Measurements from ENCODE around the gene GAB1. TPM values are rescaled to one million over a fixed set of nuclear protein-coding genes. Genes with fewer than 3 reads are reported as not detected.

Gene GAB1
- total and polyA plus RNA-seq, 7 donors = 10.0 to 71.6 (median 44.1) TPM

DNA sequence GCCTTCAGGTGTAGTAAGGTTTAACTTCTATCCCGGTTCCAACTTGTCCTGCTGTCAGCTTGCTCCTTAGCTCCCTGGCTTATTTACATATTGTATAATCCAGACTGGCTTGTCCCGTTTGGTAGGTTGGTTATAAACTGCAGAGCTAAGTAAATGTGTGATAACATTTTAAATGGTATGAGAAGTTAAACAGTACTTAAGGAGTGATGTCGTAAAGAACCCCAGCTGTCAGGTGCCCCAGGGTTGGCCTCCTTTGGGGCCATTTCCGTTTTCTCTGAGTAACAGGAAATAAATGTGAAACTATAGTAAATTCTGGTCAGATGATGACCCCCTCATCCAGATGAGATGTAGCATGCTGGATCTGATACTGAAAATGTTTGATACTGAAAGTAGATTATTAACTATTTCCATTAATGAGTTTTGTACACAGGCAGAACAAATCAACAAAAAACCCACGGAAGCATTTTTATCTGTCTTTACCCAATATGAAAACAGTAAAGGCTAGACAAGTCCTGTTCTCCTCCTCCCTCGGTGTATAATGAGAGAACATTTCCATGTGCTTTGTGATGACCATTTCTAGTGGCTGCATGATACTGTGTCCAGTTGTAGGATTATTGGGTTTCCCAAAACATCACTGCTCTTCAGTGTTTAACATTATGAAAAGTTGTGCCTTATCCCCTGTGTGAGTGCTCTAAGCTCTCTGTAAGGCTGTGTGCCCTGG is 22.4 kb downstream of the GAB1 start:
- no peaks in the 10 kb centered on the region for H3K9me3 ChIP-seq
- 3 to 6% methylated on average over 6 of the region's 6 CpGs for WGBS, 2 donors
- peak overlapping the region; percentile 36 to 72 (median 62) for H3K27ac ChIP-seq
- intact Hi-C loops (cut with DNase I) = loop anchor here (5.0 kb wide), 1 partner anchor 98 kb away; no protein-coding TSS in a partner anchor
- H3K27me3 ChIP-seq = no peaks in the 10 kb centered on the region
- H3K4me3 ChIP-seq = no peak overlapping the region
- DNase-seq = no peak
- TF ChIP-seq POLR2A (IDR thresholded peaks at IDR 0.05) (no peak), POLR2AphosphoS5 (IDR thresholded peaks at IDR 0.05) (peak in 2 of 4 donors; percentile 24 to 34)
- H3K4me1 ChIP-seq = peaks cover 0 to 97% (median 92%) of the 10 kb centered on the region in 4 donors
- no peaks in the 10 kb centered on the region for H3K36me3 ChIP-seq

DNA sequence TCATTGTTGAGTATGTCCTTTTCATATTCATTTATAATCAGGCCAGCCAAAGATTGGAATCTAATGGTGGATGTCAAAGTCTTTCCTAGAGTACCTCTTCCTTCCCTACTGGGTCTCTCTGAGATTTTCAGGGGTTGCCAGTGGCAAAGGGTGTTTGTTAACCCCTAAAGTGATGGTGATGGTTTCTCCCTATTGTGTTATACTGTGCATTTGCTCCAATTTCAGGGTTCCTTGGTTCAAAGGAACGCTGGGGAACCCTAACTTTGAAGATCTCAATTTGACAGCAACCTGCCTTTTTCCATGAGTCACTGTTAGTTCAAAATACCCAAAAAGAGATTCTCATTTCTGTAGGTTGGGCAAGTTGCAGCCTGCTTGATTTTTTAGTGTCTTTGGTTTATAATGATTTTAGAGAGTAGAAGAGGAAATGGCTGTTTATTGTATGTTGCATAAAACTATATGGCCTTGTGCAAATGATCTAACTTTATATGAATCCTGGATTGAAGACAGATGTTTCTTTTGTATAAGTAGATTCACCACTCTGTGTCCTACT is 23.0 kb downstream of the GAB1 start:
- Histone ChIP-seq H3K4me1 (peaks cover 0 to 97% (median 91%) of the 10 kb centered on the region in 4 donors), H3K36me3 (no peaks in the 10 kb centered on the region), H3K27ac (peak overlapping the region; percentile 36 to 72 (median 62)), H3K27me3 (no peaks in the 10 kb centered on the region), H3K9me3 (no peaks in the 10 kb centered on the region), H3K4me3 (no peak overlapping the region)
- intact Hi-C loops (cut with DNase I) = loop anchor here (5.0 kb wide), 1 partner anchor 98 kb away; no protein-coding TSS in a partner anchor
- no peak for TF ChIP-seq POLR2A (IDR thresholded peaks at IDR 0.05)
- TF ChIP-seq CTCF (IDR thresholded peaks at IDR 0.05) = no peak
- TF ChIP-seq POLR2AphosphoS5 (IDR thresholded peaks at IDR 0.05) = no peak
- TF ChIP-seq EP300 (IDR thresholded peaks at IDR 0.05) = no peak
- 29 to 35% methylated on average over 1 of the region's 1 CpG for WGBS, 2 donors
- DNase-seq = no peak

- Histone ChIP-seq H3K9me3 (no peaks in the 10 kb centered on the region), H3K4me1 (peaks cover 0 to 89% (median 80%) of the 10 kb centered on the region in 4 donors), H3K36me3 (no peaks in the 10 kb centered on the region), H3K27ac (peak overlapping the region in 2 of 4 donors; percentile 20 to 72), H3K4me3 (no peak overlapping the region), H3K27me3 (no peaks in the 10 kb centered on the region)
- WGBS, 2 donors = 78 to 86% methylated on average over 1 of the region's 1 CpG
- DNase-seq = no peak
- TF ChIP-seq POLR2AphosphoS5 (IDR thresholded peaks at IDR 0.05) (no peak), CTCF (IDR thresholded peaks at IDR 0.05) (no peak), POLR2A (IDR thresholded peaks at IDR 0.05) (no peak), EP300 (IDR thresholded peaks at IDR 0.05) (no peak)
- intact Hi-C loops (cut with DNase I) = no loop called here
Measured at GRCh38 chr4:143360838-143361625, 24.4 kb downstream of the GAB1 start.

DNA sequence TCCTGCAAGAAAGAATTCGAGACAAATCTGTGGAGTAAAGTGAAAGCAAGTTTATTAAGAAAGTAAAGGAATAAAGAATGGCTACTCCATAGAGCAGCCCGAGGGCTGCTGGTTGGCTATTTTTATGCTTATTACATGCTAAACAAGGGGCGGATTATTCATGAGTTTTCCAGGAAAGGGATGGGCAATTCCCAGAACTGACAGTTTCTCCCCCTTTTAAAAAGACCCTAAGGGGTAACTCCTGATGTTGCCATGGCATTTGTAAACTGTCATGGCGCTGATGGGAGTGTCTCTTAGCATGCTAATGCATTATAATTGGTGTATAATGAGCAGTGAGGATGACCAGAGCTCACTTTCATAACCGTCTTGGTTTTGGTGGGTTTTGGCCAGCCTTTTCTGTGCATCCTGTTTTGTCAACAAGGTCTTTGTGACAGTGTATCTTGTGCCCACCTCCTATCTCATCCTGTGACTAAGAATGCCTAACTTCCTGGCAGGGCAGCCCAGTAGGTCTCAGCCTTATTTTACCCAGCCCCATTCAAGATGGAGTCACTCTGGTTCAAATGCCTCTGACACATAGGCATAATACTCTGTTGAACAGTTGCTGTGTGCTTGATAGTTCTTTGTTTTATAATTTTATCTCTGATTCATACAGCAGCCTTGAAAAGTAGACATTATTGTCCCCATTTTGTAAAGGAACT is 25.8 kb downstream of the GAB1 start:
- Histone ChIP-seq H3K27ac (peak overlapping the region in 1 of 4 donors; percentile 72), H3K4me1 (peaks cover 0 to 75% (median 69%) of the 10 kb centered on the region in 4 donors), H3K36me3 (no peaks in the 10 kb centered on the region), H3K27me3 (no peaks in the 10 kb centered on the region), H3K4me3 (no peak overlapping the region), H3K9me3 (no peaks in the 10 kb centered on the region)
- intact Hi-C loops (cut with DNase I) = no loop called here
- WGBS, 2 donors = 94 to 95% methylated on average over 5 of the region's 5 CpGs
- TF ChIP-seq CTCF (IDR thresholded peaks at IDR 0.05) (no peak), EP300 (IDR thresholded peaks at IDR 0.05) (no peak), POLR2AphosphoS5 (IDR thresholded peaks at IDR 0.05) (no peak), POLR2A (IDR thresholded peaks at IDR 0.05) (no peak)
- DNase-seq = no peak
